ENCODE measurements around the gene DOCK2. TPM values are rescaled to one million over a fixed set of nuclear protein-coding genes. Genes with fewer than 3 reads are reported as not detected.
"Not testable (repeated sequence)": the region's sequence is repeated elsewhere in the genome, so short reads cannot be mapped to it uniquely, and the experiment has no call there.

Gene DOCK2
- total RNA-seq, 1 donor from 2014 or later, result 21.6 TPM

DNA sequence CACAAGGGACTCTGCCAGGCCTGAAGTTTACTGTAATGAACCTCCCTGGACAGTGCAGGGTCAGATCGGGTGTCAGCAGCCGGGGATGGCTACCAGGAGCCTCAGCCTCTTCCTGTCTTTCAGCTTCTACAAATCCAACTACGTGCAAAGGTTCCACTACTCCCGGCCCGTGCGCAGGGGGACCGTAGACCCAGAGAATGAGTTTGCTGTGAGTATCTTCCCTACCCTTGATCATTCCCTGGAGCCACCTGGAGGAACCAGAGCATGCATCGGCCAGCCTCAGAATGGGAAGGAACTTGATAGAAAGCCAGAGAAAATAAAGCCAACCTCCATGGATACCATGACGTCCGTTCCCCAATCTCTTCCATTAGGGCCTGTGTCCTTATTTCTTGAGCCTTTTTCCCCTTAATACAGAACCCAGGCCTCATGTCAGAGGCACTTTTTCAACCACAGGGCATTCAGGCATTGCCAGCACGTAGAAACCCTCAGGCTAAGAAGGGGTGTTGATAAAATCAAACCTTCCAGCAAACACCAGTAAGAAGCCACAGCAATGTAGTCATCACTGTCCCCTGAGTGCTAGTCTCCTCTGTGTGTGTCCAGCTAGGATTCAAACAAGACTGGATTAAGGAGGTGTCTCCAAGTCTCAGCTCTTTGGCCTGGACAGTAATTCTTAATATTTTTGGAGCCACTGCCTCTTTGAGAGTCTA, 419.6 kb downstream of the DOCK2 start:
- DNase-seq (ENCODE audit: low spot score), result no peak

DNA sequence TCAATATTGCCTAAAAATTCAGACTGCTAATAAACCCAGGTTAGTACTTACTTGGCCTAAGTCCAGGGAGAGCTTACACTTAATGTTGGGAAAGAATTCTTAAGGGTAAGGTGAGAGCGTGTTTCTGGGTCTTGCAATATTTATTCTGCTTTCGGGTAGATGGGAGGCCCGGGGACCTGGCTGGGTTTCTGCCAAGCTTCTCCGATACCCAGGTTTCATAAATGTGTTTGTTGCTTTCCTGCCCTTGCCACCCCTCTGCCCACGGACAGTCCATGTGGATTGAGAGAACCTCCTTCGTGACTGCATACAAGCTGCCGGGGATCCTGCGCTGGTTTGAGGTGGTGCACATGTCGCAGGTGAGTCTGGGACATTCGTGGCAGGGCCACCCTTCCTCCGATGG, 420.2 kb downstream of the DOCK2 start:
- DNase-seq (ENCODE audit: low spot score), result no peak

DNA sequence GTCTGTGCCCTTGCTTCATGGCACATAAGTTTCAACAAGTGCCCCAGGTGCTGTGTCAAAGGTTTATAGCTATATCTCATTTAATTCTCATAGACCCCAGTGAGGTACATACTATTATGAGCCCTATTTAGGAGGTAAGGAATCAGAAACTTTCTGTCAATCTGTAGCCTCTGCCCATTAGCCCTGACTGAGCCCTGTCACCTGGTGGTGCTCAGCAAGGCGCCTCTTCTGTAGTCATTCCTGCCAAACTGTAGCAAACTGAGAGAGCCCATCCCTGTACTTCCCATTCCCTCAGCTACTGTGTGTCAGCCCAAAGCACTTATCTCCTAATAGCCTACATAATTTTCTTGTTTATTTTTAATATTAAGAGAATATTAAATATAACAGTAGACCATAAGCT, 422.1 kb downstream of the DOCK2 start:
- no peak for DNase-seq (ENCODE audit: low spot score)

DNA sequence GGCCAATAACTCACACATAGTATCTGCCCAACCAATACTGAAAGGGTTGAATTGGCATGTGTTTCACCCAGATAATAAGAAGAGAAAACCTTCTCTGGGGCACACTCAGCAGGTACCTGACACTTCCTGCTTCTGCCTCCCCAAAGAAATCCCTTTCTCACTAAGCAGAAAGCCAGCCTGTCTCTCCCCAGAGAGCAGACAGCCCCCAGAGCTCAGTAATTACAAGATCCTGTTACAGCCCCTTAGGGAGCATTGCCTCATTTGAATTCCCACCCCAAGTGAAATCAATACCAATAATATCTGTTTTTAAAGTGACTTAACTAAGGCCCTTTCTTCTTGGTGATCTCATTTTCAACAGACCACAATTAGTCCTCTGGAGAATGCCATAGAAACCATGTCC, 430.1 kb downstream of the DOCK2 start:
- DNase-seq (ENCODE audit: low spot score), result no peak

DNA sequence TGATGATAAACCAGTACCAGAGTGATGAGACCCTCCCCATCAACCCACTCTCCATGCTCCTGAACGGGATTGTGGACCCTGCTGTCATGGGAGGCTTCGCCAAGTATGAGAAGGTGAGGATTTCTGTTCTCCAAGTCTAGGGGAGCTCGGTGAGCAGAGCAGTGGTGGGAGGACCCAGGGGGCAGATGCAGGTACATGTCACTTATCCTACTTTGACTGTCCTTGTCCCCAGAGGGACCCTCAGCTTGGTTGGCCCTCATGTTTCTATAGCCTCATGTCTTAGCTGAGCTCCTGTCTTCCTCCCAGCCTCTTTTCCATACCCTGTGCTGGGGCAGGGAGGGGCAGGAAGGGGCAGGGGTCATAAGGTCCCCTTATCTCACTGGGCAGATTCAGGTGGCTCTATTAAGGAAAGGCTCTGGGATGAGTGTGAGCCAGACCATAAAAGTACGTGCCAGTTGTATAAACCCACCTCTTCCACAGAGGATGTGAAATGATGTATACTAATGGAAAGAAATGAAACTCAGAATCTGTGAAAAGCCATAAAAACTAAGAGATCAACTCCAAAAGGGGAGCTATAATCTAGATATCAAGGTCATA, 430.6 kb downstream of the DOCK2 start:
- no peak for DNase-seq (ENCODE audit: low spot score)

DNA sequence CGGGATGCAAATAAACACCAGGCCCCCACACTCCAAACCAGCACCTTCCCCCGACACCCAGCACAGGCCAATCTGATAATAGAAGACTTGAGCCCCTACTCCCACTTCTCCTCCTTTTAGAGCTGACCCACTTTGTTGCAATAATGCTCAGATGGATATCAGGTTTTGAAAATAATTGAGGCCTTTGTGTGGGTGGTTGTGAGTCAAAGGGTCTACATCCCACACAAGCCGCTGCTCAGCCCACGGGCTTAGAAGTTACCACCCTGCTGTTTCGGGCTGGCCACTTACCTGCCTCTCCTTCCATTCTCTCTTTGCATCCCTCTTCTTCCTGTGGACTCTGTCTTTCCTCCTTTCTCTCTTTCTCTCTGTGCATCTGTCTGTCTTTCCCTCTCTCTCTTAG, 432.4 kb downstream of the DOCK2 start:
- DNase-seq (ENCODE audit: low spot score), result no peak

DNA sequence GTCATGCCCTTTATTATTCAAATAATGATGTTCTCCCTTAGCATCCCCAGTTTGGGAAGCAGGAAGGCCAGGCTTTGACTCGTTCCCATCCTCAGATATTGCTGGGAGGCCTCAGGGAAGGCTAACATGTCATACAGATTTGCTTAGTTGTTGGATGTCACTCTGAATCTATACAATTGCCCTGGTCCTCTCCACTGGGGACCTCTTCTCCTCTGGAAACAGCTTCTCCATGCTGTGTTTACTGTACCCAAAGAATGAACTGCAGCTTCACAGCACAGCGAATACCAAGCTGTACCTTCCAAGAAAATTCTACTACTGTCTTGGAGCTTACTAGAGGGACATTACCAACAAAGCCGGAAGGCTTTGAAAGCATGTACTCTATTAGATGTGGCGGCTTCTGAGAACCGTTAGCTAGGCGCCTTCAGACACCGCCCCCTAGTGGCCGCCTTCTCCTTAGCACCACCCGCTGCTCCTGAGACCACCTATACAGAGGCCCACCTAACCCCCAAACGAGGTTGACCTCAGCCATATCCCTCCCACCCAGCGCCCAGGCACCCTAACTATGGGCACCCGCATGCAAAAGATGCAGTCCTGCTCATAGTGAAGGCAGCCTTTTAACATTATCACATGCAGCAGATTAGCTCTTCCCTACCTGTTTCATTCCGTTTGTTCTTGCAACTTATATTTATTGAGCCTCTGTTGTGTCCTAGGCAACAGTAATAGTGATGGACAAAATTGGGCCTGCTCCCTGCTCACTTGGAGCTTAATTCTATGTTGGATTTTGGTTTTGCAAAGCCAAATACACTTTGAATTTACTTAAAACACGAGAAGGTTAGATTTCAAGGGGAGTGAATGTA, 433.7 kb downstream of the DOCK2 start:
- no peak for DNase-seq (ENCODE audit: low spot score)

DNA sequence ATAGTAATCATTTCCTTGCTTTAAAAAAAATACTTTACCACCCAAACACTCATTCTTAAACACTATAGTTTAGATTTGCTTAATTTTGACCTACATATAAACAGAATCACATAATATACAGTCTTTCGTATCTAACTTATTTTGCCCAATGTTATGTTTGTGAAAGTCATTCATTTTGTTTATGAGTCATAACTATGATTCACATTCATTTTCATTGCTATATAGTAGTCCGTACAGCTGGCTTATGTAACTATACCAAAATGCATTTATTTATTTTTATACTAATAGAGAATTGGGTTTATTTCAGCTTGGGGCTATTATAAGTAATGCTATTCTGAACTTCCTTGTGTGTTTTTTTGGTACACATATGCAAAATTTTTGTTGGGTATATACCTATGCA, 434.7 kb downstream of the DOCK2 start:
- no peak for DNase-seq (ENCODE audit: low spot score)

DNA sequence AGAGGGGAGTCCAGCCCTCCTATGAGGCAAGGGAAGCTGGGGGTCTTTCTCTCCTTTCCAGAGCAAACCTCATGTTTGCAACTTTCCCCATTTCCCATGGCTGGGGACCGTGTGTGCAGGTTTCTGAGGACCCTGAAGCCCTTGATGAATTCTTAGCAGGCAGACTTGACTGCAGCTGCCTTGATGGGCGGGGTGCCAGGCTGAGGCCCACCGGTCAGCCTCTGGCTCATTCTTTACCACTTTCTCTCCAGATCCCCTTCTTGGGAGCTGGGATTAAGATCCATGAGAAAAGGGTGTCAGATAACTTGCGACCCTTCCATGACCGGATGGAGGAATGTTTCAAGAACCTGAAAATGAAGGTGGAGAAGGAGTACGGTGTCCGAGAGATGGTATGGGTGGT, 438.6 kb downstream of the DOCK2 start:
- DNase-seq (ENCODE audit: low spot score), result no peak

DNA sequence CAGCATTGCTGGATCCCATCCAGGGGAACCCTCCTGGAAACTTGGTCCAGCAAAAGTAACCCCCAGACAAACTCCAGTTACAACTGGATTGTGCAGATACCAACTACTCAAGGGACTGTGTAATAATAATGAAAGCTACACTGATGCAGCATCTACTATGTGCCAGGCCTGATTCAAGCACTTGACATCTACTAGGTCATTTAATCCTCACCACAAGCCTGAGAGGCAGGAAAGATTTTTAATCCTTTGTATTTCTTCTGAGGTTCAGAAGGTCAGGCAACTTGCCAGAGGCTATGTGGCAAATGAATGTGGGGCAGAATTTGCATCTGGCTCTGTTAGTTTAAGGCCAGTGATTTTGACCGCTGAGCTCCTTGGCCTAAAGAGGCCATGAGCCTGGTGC, 439.1 kb downstream of the DOCK2 start:
- DNase-seq (ENCODE audit: low spot score), result no peak

DNA sequence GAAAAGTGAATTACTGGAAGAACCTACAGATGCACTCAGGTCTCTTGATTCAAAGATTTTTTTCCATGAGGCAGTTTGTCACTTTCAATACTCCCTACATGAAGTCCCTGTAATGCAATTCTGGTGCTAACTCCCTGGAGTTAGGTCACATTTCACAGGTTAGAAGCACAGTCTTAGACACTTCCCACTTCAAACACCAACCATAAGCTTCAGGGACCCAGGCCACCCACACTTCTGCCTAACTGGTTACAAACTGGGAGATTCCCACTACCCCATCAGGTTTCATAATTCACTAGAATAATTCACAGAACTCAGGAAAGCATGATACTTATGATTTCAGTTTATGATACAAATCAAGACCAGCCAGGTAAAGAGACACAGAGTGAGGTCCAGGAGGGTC, 439.7 kb downstream of the DOCK2 start:
- DNase-seq (ENCODE audit: low spot score), result no peak

DNA sequence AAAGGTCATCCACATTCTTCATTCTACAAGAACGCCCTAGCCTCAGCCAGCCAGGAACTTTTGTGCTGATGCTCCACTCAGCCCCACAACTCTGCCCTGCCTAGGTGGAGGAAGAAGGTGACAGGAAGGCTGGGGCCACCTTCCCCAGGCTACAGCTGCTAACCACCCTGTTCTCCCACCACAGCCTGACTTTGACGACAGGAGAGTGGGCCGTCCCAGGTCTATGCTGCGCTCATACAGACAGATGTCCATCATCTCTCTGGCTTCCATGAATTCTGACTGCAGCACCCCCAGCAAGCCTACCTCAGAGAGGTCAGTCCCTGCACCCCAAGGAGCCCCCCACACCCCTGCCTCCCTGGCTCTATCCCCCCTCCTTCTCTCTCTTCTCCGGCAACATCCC, 440.5 kb downstream of the DOCK2 start:
- no peak for DNase-seq (ENCODE audit: low spot score)

DNA sequence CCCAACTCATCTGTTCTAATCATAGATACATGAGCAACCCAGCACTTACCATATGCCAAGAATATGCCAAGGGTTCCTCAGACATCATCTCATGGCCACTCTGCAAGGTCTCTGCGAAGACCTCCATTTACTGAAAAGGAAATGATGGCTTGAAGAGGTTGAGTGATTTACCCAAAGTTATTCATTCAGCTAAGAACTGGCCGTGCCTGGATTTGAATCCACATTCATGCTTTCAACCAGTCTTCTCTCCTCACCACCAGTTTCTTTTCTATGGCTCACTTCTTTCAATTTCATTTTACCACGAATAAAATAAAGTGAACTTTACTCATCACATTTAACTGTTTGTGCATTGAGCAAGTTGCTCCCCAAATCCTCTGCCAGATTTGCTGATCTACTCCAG, 441.4 kb downstream of the DOCK2 start:
- no peak for DNase-seq (ENCODE audit: low spot score)

DNA sequence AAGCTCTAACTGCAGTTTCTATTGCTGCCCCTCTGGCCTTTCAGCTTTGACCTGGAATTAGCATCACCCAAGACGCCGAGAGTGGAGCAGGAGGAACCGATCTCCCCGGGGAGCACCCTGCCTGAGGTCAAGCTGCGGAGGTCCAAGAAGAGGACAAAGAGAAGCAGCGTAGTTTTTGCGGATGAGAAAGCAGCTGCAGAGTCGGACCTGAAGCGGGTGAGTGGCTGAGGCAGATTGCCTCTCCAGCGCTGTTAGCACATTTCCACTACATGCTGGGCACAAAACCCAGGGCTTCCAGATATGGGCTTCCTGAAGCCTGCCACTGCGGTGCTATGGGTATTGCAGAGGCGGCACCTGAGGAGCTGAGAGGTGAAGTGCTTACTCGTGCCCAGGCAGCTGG, 441.9 kb downstream of the DOCK2 start:
- no peak for DNase-seq (ENCODE audit: low spot score)

DNA sequence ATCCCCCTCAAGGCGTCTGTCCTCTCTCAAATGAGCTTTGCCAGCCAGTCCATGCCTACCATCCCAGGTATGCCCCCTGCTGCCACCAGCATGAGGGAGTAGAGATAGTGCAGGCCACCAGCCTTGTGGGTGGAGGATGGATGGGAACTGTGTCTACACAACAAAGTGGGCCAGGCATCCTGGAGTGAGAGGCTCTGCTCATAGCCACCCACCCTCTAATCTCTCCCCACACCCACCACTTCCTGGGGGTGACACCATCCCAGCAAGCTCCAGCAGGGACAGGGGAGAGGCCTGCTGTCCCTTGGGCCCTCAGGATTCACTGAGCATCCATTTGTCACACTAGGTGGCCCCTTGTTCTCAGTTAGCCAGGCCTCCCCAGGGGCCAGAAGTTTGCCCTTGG, 443.1 kb downstream of the DOCK2 start:
- DNase-seq (ENCODE audit: low spot score), result no peak

DNA sequence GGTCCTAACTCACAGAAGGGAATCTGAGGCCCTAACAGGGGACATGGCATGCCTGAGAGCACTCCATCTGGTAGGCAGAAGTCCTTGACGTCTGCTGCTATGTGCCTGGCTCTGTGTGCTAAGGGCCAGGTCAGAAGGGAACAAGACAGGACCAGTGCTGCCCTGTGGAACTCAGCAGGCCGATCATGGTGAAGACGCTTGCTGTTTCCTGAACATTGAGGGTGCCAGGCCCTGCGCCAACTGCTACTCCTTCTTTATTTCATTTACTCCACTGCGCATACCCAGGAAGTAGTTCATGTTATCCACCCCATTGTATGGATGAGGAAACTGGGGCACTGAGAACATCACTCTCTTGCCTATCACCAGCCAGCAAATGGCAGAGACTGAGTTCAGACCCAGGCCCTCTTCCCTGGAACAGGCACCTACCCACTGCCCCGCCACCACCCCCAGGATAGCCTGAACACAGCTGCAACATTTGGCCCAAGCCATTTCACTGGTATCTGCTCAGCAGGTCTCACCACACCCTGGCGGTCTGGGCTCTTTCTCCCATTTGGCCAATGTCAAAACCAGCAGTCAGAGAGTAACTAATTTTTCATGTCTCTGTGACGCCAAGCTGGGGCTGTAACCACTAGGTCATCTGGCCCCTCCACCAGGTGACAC, 443.8 kb downstream of the DOCK2 start:
- DNase-seq (ENCODE audit: low spot score), result no peak

DNA sequence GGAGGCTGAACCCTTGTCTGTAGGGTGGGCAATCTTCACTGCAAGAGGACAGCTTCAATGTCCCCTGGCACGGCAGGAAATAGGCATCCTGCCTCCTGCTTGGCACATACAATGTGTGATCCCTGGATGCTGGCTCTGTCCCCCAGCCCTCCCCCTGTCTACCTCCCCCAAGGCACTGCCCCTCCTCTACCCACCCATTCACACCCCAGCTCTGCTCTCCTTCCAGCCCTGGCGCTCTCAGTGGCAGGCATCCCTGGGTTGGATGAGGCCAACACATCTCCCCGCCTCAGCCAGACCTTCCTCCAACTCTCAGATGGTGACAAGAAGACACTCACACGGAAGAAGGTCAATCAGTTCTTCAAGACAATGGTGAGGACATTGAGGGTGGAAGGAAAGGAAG, 444.5 kb downstream of the DOCK2 start:
- no peak for DNase-seq (ENCODE audit: low spot score)

DNA sequence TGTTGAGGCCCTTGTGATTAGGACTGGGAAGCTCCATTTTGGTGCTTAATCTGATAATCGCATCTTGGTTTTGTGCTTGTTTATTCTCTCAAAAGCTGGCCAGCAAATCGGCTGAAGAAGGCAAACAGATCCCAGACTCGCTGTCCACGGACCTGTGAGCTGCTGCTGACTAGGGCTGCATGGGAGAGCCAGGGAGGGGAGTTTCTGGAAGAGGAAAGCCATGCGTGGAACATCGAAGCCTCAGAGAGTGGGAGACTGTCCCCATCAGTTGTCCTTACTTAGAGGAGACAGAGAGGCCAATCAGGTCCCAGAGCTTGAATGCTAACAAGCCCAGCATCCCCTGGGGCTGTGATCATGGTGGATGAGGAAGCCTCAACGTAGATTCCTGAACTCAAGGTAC, 445.6 kb downstream of the DOCK2 start:
- DNase-seq (ENCODE audit: low spot score), result no peak

DNA sequence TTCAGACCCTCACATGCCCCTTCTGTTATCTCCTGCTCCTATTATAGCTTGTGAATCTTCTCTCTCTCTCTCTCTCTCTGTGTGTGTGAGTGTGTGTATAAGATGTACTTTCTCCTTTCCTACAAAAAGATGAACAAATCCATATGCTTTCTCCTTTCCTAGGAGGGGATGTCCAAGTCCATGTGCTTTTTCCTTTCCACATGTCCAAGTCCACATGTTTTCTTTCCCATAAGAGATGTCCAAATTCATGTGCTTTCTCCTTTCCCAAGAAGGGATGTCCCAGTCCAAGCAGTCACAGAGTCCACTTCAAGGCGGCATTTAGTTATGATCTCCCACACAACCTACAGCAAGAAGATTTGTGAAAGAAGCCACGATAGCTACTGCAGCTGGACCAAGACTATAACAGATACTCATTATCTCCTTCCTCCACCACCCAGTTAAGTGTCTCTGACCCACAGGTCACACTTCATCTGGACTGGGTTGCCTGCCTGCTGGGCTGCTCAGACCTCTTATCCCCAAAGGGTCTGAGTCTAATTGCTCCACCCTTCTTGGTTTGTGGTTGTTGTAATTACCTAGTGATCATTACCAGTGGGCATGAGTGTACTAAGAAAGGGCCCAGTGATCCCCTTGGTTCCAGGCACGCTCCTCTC, 450.2 kb downstream of the DOCK2 start:
- DNase-seq (ENCODE audit: low spot score), result no peak

DNA sequence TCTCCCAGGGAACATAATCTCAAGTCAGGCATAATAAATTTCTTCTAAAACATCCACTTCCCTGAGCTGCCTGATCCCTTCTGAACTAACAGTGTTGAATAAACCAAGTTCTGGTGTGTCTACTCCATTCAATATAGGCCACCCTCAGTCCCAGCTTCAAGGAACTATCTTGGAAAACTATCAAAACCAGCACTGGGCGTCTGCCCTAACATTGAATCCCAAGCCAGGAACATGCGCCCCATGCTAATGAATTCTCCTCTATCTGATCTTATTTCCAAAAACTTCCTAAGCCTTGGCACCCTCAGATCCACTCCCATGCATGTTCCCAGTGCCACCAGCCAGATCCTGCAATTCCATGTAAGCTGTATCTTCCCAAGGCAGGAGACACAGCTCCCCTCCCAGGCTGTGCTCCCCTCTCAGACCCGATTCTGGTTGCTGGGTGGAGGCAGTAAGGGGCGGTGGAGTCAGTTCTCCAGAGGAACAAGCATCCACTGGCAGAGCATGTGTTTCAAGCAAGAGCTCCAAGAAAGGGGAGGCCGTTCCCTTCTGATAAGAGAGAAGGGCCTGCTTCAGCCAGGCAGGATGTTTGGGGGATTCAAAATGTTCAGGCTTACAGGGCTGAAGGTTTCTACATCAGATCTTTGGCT, 455.5 kb downstream of the DOCK2 start:
- no peak for DNase-seq (ENCODE audit: low spot score)

DNA sequence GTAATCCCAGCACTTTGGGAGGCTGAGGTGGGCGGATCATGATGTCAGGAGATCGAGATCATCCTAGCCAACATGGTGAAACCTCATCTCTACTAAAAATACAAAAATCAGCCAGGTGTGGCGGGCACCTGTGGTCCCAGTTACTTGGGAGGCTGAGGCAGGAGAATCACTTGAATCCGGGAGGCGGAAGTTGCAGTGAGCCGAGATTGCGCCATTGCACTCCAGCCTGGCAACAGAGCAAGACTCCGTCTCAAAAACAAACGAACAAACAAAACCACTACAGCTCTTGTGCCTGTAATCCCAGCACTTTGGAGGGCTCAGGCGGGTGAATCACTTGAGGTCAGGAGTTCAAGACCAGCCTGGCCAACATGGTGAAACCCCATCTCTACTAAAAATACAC, 457.3 kb downstream of the DOCK2 start:
- not testable (repeated sequence) for DNase-seq (ENCODE audit: low spot score)
